H1 (cell line): ENCODE measurements around the gene COX10. TPM values are rescaled to one million over a fixed set of nuclear protein-coding genes. Genes with fewer than 3 reads are reported as not detected.

Experiments used
- ASH2L ChIP-seq: fragments of 200-600, 300-600 bp; sonication (generic); IDR thresholded peaks from one replicate; pipeline ENCODE4 v1.7.1; 2017; ENCODE audit warnings: low read length
- CHD2 ChIP-seq: IDR thresholded peaks from 2 replicates; pipeline ENCODE4 v1.6.1; 2012; ENCODE audit warnings: low read length, improper control_type of control experiment
- RBBP5 ChIP-seq: IDR thresholded peaks from 2 replicates; pipeline ENCODE4 v1.7.1; 2012; ENCODE audit warnings: low read depth, mild to moderate bottlenecking, inconsistent platforms, low read length, moderate library complexity, borderline replicate concordance
- polyA plus RNA-seq, 7 experiments: library from polyadenylated mRNA; depleted of rRNA in 3 of 7; stranded (reverse) in 5 of 7; unstranded in 2 of 7; fragments of >200 nt in 5 of 7; fragments of 200-250 nt in 2 of 7; gene quantifications; 1 replicate in 5 of 7; 2 replicates in 1 of 7; 4 replicates in 1 of 7; pipeline versions ENCODE4 v1.2.1 to v1.2.3, GENCODE V29; 2011 to 2013; ENCODE audit warnings: missing spikeins in 2 of 7, mixed read lengths in 2 of 7
- total RNA-seq: library from RNA; stranded (reverse); fragmentation: NEBNext Ultra II Directional; extraction: Animal tissue kit (Norgen Biotek cat#: 25700); gene quantifications from 2 replicates; pipeline ENCODE4 v1.2.1, GENCODE V29; 2021

The COX10 gene
- total and polyA plus RNA-seq, 2 of the 8 experiments (the other 6 are each of a cell fraction or from before 2014, with no cell fraction given) = 18.0 to 23.0 TPM

DNA sequence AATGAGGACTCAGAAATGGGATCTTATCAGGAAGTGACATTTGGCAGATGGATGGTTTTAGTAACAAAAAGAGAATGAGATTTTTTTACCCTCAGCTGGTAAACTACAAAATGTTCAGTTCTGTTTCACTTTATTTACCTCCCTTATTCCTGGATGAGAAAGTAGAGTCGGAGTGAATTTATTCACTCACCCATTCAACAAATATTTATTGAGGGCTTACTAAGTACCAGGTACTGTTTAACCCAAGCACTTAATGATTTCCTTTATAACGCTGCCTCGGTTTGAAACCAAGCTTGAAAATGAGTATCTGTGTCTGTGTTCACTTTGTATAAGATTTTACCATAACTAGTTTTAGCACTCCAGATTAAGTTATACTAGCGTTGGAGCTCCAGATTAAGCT is 129.3 kb downstream of the COX10 start (continued):
- no peak for TF ChIP-seq ASH2L
- TF ChIP-seq CHD2 = no peak
- no peak for TF ChIP-seq RBBP5
